DLD1 (cell line): ENCODE data around the gene OR5K2.

Experiments
- in situ Hi-C: cut with HindIII; loops from 2 replicates; pipeline ENCODE4 v1.10.0; 2017; ENCODE audit warnings: low sequenced_read_pairs

OR5K2 gene

DNA sequence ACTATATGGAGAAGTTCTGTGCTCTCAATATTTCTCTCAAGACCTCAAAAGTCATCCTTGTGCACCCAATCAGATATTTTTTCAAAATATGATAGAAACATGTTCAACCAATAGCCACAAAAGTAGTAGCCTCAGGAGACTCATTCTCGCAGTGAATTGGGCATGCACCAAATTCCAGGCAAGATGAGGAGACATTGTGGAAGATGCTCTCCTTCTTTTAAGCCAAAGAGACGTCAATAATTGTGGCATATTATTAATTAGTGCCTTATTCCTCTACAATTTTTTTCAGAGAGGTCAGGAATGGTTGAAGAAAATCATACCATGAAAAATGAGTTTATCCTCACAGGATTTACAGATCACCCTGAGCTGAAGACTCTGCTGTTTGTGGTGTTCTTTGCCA is at the start of gene OR5K2:
TSS of gene OR5K2 (plus strand) at position 301 of the 400 bp plus-strand sequence. CDS start at position 301, 0 bp downstream.
- in situ Hi-C loops = no loop called here

DNA sequence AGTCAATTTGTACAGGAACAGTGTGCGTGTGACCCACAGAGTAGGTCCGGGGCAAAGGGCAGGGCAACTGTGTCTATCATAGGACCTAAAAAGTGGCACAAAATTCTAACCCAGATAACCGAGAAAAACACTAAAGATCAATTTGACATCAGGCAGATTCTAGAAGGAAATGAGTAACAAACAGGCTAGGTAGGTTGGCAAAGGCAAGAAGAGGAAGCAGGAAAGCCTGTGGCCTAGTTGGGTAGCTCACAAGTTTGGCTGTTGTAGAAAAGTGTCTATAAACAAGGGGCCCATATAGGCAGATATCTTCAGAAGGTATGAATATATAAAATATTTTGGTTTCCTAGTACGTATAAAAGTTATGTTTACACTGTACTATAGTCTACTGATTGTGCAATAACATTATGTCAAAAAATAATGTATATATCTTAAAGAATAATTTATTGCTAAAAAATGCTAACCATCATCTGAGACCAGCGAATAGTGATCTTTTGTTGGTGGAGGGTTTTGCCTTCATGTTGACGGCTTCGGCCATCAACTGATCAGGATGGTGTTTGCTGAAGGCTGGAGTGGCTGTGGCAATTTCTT is 47.8 kb upstream of the OR5K2 start:
- in situ Hi-C loops = no loop called here

DNA sequence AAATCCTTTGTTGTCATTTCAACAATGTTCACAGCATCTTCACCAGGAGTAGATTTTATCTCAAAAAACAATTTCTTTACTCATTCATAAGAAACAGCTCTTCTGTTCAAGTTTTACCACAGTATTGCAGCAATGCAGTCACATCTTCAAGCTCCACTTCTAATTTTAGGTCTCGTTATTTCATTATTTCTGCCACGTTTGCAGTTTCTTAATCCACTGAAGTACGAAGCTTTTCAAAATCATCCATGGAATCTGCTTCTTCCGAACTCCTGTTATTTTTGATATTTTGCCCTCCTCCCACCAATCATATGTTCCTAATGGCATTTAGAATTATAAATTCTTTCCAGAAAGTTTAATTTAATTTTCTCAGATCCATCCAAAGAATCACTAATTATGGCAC is 47.1 kb upstream of the OR5K2 start:
- in situ Hi-C loops = no loop called here

DNA sequence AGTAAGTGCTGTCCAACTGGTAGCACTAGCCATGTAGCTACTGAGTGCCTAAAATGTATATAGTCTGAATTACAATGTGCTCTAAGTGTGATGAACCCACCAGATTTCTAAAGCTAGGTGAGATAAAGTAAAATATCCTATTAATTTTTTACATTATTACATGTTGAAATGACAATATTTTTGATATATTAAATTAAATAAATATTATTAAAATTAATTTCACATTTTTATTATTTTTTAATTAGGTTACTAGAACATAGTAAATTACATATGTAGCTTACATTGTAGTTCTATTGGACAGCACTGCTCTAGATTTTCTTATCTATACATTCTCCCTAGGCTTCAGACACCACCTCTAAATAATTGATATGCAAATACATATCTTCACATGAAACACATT is 43.7 kb upstream of the OR5K2 start:
- in situ Hi-C loops = no loop called here

DNA sequence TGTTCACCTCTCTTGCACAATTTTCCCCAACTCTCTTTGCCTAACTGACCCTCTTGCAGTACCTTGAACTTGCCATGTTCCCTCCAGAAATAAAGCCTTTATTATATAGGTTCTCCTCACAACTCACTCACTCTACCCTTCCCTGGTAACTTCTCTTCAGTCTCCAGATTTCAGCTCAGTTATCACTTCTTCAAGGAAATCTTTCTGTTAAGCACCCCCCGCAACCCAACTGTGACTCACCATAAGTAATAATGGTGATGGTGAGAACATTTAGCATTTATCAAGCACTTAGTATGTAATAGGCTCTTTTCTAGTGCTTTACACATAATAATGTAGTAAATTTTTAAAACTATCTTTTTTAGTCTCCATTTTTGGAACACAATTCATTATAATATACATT is 42.6 kb upstream of the OR5K2 start:
- in situ Hi-C loops = no loop called here

DNA sequence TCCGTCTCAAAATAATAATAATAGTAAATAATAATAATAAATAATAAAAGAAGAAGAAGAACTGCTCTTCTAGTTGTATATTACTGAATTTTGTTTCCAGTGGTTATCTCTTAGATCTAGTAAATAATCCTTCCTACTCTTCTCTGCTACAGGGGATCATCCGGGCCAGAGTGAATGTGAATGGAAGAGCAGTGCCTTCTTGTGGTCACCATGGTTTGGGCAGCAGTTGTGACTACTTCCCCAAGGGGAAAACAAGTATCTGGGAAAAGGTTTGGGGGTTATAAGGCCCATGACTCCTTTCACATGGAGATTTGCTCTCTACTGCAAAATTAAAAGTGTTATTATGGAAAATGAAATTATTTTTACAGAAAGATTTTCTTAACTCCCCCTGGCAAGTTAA is 39.9 kb upstream of the OR5K2 start:
- in situ Hi-C loops = no loop called here

DNA sequence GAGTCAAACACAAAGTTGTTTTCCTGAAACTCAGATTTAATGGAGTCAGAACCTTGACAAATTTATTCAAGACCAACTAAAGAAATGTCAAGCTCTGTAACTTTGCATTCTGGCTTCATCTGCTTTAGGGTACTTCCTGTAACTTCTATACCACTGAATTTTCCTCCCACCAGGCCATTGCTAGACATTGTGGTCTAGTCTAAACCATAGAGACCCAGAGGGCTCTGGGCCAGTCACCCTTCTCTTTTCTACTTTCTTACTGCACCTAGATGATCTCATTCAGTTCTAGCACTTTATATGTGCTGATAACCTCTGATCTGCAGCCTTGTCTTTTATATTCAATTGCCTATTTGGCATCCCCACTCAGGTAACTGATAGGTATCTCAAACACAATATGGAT is 37.3 kb upstream of the OR5K2 start:
- in situ Hi-C loops = no loop called here

DNA sequence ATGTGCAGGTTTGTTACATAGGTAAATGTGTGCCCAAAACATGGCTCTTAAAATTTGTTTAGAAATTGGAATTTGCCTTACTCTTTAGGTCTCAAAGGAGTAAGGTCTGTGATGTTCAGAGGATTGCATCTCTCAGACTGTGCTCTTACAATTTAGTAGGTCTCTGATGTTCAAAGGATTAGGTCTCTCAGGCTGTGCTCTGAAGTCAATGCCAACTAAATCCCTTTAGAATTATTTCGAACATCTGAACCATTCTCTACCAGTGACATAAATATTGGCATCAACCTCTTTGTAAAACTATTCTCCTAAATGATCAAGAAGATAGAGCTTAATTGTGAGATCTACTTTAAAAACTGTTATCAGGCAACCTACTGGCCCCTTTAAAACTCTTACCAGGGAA is 34.6 kb upstream of the OR5K2 start, which contains the start of gene OR5K1:
TSS of gene OR5K1 (plus strand) at position 301 of the 400 bp plus-strand sequence. CDS start 6,376 bp downstream, outside the sequence.
- in situ Hi-C loops = no loop called here

DNA sequence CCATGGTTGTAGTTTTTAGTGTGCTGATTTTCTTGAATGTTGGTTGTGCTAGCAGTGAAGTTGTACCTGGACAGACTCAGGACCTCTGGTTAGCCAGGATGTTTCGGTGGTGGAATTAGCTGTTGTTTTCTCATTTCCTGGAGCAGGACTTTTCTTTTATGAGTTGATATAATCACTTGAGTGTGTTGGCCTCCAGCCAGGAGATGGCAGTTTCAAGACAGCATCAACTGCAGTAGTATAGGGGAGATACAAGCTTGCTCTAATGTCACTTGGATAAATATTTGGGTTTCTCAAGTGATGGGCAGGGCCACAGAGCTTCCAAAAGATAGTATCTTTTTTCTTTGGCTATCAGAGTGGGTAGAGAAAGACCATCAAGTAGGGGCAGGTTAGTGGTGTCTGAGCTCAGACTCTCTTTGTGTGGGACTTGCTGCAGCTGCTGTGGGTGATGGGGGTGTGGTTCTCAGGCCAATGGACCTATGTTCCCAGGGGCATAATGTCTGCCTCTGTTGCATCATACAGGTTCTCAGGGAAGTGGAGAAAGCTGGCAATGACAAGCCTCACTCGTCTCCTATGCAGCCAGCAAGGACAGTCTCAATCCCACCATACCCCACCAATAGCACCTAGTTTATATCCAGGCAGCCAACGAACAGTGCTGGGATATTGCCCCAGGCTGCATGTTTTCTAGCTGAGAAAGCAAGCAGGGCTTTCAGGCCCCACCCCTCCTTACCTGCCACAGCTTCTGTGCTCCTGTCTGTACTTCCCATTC is 14.6 kb upstream of the OR5K2 start:
- in situ Hi-C loops = no loop called here

DNA sequence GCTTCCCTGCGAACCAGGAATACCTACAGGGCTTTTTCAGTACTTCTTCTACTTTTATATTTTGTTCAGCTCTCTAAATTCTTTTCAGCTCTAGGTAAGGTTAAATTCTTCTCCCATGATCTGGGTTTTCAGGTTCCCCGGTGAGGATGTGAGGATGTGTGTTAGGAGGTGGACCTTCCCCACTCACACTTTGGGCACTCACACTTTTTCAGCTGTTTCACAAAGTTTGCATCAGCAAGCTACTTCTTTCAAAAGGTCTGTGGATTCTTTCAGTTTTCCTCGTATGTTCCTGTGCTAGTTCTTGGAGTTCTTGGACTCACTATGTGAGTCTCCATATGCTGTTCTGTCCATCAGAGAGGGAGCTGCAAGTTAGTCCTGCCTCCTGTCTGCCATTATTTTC is 13.9 kb upstream of the OR5K2 start:
- in situ Hi-C loops = no loop called here

DNA sequence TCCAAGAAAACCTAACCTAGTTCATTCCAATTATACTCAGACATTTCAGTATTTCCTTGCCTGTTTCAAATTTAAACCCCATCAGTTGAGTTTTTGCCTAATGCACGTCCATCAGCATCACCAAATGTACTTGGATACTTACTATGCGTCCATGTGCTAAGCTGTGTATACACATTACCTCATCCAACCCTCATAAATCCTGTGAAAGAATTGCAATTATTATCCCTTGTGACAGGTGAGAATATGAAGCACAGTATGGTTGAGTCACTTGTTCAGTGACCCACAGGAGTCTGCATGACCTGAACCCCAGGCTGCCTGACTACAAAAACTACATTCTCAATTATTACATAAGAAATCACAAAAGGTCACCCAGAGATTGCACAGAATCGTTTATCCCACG is 2.5 kb downstream of the OR5K2 start:
- in situ Hi-C loops = no loop called here

DNA sequence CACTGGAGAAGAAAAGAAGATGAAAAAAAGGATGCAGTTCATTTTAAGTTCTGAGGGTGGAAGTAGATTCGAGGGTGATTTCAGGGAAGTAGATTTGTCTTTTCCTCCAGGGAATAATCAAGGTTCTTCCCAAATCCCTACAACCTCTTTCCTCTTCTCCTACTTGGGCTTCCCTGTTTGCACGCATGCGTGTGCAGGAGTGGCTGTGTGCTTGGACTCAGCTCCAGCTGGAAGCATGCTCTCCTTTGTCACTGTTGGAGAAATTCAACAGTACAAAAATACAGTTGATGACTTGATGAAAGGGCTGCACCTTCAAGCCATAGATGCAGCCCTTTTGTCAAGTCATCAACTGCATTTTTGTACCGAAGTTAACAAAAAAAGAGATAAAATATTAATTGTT is 3.8 kb downstream of the OR5K2 start:
- in situ Hi-C loops = no loop called here

DNA sequence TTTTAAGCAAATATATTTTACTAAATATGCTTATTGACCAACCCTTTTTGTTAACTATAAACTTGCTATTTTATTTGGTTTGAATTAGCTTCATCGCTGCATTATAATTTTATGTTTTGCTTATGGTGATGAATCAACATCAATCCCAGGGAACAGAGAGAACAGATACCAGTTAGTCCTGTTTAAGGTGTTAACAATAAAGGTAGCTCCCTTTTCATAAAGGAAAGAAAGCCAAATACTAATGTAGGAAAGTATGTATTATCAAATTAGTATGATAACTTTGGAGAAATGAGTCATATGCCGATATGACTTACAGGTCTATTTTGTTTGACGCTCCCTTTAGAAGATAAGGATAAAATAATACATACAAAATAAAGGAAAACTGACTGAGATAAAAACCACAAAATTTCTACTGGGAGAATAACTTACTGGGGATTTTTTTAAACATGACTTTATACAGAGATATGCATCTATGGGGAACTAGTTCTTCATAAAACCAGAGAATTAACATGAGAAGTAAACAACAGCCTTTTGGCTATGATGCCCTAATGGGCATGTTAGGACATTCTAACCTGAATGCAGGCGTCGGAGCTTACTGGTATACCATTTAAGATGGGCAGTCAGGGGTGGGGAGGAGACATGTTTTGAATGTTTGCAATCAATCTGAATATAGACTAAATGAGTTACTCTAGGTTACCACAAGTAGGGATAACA is 4.5 kb downstream of the OR5K2 start:
- in situ Hi-C loops = no loop called here

DNA sequence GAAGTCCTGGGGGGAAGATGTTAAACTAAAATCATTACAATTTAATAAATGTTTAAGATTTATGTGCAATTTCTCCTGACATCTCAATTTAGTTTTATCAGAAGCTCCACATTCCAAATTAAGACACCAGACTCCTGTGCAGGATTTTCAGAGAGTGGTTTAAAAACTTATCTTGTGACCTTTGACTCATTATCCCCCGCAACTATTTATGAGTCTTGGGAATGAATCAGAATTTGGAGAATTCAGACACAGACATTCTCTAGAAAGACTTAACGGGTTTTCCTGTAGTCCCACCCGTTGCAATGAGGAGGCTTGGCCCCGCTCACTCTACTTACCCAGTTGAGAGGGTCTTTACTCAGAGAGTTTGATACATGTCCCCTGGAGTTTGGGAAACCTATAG is 7.1 kb downstream of the OR5K2 start:
- in situ Hi-C loops = no loop called here

DNA sequence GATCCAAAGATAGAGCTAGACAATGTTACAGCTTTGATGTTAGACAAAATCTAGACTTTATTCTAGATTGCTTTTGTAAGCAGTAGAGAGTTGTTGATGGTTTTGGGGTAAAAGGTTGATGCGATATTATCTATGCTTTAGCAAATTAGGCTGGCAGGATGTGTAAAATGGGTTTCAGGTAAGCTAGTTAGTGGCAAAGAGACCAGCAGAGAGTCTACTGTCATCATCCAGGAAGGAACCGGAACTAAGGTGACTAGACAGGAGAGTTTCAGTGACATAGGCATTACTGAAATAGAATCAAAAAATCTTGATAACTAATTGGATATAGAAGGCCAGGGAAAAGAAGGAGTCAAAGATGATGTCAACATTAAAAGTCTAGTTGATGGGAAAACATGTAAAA is 11.1 kb downstream of the OR5K2 start:
- in situ Hi-C loops = no loop called here

DNA sequence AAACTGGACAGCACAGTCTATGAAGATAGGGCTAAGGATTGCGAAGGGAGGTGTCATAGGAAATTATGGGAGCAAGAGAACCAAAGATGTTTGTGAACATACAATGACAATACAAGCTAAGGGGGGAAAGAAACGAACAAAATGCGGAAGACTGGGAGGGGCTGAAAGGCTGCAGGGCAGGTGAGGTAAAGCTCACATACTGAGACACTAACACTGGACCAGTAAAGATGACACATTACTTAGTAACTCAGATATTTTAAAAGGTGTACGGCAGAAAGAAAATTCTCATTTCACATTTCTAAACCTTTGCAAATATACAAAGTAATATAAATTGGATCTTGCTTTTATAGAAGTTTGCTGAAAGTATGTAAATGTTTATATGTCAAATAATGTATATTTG is 15.1 kb downstream of the OR5K2 start:
- in situ Hi-C loops = no loop called here

DNA sequence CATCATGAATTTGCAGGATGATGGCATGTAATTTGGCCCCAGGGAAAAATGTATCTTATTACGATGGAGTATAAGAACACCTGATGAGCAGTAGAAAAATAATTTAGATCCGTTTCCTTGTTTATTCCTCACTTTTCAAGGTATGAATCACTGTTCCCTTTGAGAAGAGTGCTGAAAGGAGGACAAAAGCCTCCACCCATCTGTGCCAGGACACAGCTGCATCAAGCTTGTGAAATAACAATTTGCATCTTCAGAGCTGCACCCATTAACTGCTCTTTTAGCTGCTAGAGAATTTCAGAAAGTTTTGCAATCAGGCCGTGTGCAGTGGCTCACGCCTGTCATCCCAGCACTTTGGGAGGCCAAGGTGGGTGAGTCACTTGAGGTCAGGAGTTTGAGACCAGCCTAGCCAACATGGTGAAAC is 15.6 kb downstream of the OR5K2 start:
- in situ Hi-C loops = no loop called here

DNA sequence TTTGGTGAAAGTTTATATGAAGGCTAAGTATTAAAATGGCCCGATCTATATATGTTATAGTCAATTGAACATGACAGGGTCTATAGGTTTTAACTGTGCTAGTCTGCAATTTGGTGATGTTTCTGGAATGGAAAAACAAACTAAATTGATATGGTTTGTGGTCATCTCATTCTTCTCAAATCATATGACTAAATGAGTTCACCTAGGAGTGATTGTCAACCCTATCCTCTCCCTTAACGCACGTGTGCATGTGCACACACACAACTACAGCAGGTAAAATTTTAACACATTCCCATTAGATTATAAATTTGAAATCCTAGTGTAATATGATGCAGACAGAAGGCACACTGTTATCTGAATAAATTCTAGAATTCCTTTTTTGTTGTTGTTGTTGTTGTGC is 16.3 kb downstream of the OR5K2 start:
- in situ Hi-C loops = no loop called here

DNA sequence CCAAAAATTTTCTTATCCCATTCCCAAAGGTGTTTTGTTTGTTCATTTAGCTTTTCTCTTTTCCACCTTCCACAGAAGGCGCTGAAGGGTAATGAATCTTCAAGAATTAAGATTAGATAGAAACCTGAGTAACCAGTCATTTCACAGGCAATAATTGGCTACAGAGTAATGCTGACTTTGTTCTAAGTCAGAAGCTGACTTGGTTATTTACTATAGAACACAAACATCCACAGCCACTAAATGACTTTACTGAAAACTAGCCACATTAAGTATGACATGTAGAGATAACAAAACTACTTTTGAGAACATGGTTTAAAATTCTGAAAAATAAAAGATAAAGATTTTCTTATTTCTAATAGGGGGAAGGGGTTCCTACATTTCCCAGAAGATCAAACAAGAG is 17.5 kb downstream of the OR5K2 start:
- in situ Hi-C loops = no loop called here

DNA sequence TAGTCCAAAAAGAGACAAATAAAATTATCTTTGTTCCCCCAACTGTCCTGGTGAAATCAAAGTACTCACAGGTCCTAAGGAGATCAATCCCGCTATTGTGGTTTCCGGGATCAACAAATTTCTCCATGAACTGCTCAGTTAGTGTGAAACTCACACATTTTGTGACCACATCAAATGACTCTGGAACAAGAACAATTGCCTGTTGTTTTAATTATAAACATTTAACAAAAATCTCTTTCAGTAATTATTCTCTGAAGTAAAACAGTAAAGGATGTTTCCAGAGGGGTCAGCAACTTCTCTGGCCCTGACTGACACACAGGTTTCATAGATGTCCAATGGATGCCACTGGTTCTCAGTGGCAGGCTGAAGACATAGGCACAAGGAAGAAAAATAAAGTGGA is 21.3 kb downstream of the OR5K2 start:
- in situ Hi-C loops = no loop called here

DNA sequence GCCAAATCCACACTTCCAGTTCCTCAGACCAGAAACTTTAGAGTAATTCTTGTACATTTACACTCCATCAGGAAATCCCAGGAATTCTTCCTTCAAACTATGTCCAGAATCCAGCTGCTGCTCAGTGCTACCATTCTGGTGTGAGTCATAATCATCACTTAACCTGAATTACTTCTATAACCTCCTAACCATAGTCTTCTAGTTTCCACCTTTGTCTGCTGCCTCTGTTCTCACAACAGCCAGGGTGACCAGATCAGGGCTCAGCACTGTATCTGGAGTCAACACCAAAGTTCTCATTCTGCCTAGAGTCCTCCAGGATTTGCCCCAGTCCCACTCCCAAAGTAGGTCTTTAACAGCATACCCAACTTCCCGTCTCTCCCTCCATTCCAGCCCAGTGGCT is 21.9 kb downstream of the OR5K2 start:
- in situ Hi-C loops = no loop called here

DNA sequence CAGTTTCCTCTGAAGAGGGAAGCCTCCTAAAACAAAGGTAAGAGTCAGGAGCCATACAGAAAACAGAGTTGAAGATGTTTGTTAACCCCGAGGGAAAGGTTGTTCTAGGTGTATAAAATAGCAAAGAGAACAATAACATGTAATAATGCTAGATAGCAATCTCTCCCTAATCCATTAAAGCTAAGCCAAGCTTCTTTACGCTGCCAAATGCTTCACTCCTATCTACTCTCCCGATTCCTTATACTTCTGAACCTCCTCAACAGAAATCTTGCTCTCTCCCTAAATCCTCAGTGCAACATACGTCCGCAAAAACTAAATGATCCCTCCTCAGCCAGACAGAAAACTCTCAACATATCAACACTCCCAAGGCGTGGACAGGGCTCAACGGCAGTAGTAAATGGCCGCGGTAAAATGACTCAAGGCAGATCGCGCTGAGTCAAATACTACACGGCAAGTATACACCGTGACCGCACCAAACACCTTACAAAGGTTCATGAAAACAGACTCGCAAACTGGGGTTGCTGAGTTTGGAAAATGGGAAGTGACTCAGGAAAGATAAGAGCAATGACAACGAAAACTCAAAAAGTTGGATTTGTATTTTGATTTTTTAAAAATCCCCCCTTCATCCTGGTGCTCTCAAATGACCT is 24.5 kb downstream of the OR5K2 start:
- in situ Hi-C loops = no loop called here
